ENCODE results near the gene FBN1.

DNA sequence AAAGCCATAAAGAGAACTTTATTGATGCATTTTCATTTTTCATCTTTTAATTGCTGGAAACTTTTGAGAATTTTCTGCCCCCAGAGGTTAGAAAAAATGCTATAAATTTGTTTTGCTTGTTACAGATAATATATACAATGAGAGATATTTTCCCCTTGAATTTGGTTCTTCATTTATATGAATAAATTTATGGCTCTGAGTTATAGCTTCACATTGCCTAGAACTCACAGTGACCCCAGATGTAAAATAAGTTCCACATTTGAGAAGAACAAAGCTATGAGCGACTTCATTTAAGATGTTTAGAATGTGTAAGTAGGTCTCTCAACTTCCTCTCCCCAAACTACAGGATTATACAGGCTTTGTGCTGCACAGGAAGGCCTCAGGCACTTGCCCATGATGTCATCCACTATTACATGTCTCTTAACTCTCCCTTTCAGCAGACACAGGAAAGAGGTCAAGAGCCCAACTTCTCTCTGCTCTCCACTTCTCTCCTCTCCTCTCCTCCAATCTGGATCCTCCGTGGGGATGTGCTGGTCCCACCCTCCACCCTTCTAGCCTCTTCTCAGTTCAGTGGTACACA, 221.5 kb downstream of the FBN1 start:
- TF ChIP-seq, protein P1, sequence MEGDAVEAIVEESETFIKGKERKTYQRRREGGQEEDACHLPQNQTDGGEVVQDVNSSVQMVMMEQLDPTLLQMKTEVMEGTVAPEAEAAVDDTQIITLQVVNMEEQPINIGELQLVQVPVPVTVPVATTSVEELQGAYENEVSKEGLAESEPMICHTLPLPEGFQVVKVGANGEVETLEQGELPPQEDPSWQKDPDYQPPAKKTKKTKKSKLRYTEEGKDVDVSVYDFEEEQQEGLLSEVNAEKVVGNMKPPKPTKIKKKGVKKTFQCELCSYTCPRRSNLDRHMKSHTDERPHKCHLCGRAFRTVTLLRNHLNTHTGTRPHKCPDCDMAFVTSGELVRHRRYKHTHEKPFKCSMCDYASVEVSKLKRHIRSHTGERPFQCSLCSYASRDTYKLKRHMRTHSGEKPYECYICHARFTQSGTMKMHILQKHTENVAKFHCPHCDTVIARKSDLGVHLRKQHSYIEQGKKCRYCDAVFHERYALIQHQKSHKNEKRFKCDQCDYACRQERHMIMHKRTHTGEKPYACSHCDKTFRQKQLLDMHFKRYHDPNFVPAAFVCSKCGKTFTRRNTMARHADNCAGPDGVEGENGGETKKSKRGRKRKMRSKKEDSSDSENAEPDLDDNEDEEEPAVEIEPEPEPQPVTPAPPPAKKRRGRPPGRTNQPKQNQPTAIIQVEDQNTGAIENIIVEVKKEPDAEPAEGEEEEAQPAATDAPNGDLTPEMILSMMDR (IDR thresholded peaks at IDR 0.05; ENCODE audit: low read length), result no peak
- TF ChIP-seq EZH2 (optimal IDR thresholded peaks at IDR 0.05; ENCODE audit: low read depth, low read length), result no peak

Measured in MM.1S (cell line).